ENCODE data around the gene FLVCR2.
A peak's percentile ranks its signal among the peaks of the same experiment; 100 is the strongest.

The FLVCR2 gene

GRCh38 chr14:75554482-75554881 lies 23.9 kb upstream of the FLVCR2 start:
- TF ChIP-seq CTCF (IDR thresholded peaks at IDR 0.05; ENCODE audit: insufficient read depth, low read depth, low read length, missing control alignments): no peak
- H3K4me3 ChIP-seq (ENCODE audit: low read depth, low read length): no peak overlapping the region
- no peak for DNase-seq (ENCODE audit: low read depth)

GRCh38 chr14:75558440-75558839 lies 20.0 kb upstream of the FLVCR2 start:
- no peak for TF ChIP-seq CTCF (IDR thresholded peaks at IDR 0.05; ENCODE audit: insufficient read depth, low read depth, low read length, missing control alignments)
- DNase-seq (ENCODE audit: low read depth): no peak
- no peak overlapping the region for H3K4me3 ChIP-seq (ENCODE audit: low read depth, low read length)

GRCh38 chr14:75559045-75559444 lies 19.4 kb upstream of the FLVCR2 start:
- DNase-seq (ENCODE audit: low read depth): no peak
- no peak overlapping the region for H3K4me3 ChIP-seq (ENCODE audit: low read depth, low read length)
- TF ChIP-seq CTCF (IDR thresholded peaks at IDR 0.05; ENCODE audit: insufficient read depth, low read depth, low read length, missing control alignments): no peak

- no peak overlapping the region for H3K4me3 ChIP-seq (ENCODE audit: low read depth, low read length)
- DNase-seq (ENCODE audit: low read depth): peak; percentile 50
- TF ChIP-seq CTCF (IDR thresholded peaks at IDR 0.05; ENCODE audit: insufficient read depth, low read depth, low read length, missing control alignments): no peak
Measured at GRCh38 chr14:75559451-75560222, 18.8 kb upstream of the FLVCR2 start.

GRCh38 chr14:75561013-75561432 lies 17.4 kb upstream of the FLVCR2 start:
- TF ChIP-seq CTCF (IDR thresholded peaks at IDR 0.05; ENCODE audit: insufficient read depth, low read depth, low read length, missing control alignments): peak; percentile 88
- H3K4me3 ChIP-seq (ENCODE audit: low read depth, low read length): no peak overlapping the region
- DNase-seq (ENCODE audit: low read depth): peak; percentile 71

GRCh38 chr14:75562089-75562488 lies 16.3 kb upstream of the FLVCR2 start:
- TF ChIP-seq CTCF (IDR thresholded peaks at IDR 0.05; ENCODE audit: insufficient read depth, low read depth, low read length, missing control alignments): no peak
- no peak for DNase-seq (ENCODE audit: low read depth)
- no peak overlapping the region for H3K4me3 ChIP-seq (ENCODE audit: low read depth, low read length)

- H3K4me3 ChIP-seq (ENCODE audit: low read depth, low read length): no peak overlapping the region
- no peak for TF ChIP-seq CTCF (IDR thresholded peaks at IDR 0.05; ENCODE audit: insufficient read depth, low read depth, low read length, missing control alignments)
- DNase-seq (ENCODE audit: low read depth): no peak
Measured at GRCh38 chr14:75562489-75562888, 15.9 kb upstream of the FLVCR2 start.

Measured in GM12865 (cell line).